HG03460 (cell line): Measurements from ENCODE around the gene PANX2.

Experiments used
- ATAC-seq: cut with Tn5 transposase; IDR thresholded peaks from one replicate; pipeline ENCODE4 v1.9.1; 2021; ENCODE audit not compliant: unreplicated experiment

Gene PANX2

DNA sequence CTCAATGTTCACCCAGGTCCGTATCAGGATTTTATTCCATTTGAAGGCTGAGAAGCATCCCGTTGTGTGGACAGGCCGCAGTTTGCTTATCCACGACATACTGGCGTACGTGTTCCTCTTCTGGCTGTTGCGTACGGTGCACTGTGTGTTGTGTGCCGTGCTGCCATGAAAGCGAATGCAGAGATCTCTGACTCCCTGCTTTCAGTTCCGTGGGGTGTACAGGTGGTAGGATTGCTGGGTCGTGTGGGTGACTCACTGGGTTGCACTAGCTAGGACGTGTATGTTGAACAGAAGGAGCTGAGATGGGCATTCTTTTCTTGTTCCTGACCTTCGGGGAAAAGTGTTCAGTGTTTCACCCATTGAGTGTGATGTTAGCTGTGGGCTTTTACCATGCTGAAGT lies 40.6 kb downstream of the PANX2 start:
- no peak for ATAC-seq

DNA sequence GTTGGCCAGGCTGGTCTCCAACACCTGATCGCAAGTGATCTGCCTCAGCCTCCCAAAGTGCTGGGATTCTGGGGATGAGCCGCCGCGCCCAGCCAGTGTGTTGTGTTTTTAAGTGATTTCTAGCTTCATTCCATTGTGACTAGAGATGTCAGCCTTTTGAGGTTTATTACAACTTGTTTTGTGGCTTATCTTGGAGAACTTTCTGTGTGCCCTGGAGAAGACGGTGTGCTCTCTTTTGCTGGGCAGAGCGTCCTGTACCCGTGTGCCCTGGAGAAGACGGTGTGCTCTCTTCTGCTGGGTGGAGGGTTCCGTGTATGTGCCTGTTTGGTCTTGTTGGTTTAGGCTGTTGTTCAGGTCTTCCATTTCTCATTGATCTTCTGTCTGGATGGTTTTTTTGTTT lies 42.7 kb downstream of the PANX2 start:
- ATAC-seq: no peak

DNA sequence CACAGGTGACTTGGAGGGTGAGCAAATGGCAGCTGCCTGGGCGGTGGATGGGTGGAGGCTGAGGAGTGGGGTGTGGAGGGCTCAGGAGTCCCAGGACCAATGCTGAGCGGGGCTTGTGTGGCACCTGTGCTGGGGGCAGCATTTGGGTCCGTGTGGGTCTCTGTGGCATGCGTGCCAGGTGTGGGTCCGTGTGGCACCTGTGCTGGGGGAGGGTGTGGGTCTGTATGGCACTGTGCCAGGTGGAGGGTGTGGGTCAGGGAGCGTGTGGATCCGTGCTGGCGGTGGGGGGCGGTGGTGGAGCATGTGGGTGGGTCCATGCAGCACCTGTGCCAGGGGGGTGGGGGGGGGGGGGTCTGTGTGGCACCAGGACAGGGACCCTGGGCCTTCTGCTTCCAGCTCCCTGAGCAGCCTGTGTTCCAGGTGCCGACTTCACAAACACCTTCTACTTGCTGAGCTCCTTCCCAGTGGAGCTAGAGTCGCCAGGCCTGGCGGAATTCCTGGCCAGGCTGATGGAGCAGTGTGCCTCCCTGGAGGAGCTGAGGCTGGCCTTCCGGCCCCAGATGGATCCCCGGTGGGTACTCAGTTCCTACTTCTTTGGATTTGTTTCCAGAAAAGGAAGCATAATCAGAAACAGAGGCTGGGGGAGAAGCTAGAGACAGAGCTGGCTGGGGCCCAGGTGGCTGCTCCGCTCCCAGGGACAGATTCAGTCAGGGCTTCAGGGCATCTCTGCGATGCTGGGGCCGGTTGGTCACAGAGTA lies 44.9 kb downstream of the PANX2 start:
- ATAC-seq: no peak

DNA sequence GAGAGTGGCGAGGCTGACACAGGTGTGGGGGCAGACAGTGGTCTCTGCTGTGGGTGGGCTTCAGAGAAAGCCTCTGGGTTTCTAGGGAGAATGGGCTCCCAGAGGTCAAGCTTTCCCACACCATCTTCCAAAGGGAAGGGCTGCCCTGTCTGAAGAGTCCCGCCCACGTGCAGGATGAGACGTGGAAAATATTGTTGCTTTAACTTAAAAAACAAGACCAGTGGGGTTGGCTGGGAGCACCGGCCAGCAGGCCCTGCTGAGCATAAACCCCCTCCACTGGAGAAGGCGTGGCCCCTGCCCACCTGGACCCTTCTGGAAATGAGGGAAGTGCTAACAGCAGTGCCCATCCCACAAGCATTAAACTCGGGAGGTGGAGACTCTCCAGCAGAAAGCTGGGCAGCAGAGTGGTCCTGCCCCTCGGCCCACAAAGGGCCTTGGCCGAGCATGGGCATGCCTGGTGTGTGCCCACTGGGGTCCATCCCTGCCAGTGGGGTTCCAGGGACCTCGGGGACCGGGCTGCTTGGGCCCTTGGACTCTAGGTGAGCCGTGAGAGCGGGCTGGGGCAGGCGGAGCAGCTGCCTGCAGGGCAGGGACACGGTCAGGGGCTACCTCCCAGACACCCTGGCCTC lies 45.6 kb downstream of the PANX2 start:
- no peak for ATAC-seq

DNA sequence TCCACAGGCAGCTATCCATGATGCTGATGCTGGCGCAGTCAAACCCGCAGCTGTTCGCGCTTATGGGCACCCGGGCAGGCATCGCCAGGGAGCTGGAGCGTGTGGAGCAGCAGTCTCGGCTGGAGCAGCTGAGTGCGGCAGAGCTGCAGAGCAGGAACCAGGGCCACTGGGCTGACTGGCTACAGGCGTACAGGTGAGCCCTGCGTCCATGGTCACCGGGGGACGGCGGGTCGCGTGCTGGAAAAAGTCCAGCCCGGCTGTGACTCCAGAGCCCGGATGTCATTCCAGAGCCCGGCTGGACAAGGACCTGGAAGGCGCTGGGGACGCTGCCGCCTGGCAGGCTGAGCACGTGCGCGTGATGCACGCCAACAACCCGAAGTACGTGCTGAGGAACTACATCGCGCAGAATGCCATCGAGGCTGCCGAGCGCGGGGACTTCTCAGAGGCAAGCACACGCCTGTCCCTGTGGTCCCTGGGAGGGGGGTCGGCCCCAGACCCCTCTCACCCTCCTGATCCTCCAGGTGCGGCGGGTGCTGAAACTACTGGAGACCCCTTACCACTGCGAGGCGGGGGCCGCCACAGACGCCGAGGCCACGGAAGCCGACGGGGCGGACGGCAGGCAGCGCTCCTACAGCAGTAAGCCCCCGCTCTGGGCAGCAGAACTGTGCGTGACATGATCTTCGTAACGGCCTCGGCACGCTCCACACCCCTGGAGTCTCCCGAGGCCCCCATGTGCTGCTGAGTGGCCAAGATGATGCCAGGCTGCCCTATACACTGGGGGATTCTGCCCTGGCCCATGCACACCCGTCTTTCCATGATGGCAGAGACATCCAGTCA lies 46.4 kb downstream of the PANX2 start:
- ATAC-seq: no peak

DNA sequence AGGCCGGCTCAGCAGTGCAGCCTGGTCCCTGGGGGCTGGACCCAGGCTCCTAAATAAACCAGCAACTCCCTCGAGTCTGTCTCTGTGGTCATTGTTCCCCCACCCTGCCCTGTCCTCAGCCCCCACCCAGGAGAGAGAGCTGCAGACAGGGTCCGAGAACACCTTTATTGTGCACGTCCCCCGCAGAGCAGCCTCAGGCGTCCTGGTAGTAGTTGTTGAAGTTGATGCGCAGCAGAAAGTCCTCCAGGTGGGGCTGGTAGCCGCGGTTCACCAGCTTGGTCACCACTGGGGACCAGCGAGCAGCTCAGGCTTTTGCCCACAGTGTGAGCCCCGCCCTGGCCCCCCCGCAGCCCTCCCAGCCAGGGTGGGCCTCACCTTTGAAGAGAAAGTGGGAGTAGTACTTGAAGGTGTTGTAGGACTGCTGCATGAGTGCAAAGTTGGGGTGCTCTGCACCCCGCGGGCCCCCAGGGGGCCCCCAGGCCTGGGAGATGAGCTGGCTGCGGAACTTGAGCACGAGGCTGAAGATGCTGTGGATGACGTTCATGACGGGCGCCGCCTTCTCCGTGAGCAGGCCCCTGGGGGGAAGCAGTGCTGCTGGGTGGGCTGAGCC lies 47.1 kb downstream of the PANX2 start:
- no peak for ATAC-seq

DNA sequence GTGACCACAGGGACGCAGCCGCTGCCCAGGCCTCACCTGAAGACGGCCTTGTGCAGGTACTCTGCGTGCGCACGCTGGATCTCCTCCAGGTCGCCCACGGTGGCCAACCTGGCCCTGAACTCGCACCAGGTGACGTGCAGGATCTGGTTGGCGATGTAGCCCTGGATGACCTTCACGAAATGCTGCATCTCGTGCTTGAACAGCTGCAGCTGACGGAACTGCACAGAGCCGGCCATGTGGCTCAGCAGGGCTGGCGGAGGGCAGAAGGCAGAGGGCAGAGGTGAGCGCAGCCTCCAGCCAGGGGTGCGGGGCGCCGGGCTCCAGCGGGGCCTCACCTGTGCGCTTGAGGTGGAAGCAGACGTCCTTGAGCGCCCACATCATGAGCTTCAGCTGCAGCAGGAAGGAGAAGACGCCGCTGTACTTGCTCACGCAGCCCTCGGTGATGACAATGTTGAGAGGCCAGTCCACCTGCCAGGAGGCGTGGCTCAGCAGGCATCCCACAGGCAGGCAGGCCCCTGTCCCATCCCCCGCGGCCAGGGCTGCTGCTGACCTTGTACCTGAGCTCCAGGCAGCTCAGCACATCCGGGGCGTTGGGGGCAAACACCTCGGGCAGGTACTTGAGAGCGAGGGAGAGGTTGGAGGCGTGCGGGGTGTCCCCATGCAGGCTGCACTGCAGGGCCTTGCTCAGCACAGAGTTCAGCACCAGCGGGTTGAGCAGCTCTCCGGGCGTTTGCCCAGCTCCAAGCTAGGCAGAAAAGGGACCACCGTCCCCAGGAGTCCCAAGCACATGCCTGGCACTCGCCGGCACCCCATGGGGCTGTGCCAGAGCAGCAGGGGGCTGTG lies 47.8 kb downstream of the PANX2 start:
- no peak for ATAC-seq

DNA sequence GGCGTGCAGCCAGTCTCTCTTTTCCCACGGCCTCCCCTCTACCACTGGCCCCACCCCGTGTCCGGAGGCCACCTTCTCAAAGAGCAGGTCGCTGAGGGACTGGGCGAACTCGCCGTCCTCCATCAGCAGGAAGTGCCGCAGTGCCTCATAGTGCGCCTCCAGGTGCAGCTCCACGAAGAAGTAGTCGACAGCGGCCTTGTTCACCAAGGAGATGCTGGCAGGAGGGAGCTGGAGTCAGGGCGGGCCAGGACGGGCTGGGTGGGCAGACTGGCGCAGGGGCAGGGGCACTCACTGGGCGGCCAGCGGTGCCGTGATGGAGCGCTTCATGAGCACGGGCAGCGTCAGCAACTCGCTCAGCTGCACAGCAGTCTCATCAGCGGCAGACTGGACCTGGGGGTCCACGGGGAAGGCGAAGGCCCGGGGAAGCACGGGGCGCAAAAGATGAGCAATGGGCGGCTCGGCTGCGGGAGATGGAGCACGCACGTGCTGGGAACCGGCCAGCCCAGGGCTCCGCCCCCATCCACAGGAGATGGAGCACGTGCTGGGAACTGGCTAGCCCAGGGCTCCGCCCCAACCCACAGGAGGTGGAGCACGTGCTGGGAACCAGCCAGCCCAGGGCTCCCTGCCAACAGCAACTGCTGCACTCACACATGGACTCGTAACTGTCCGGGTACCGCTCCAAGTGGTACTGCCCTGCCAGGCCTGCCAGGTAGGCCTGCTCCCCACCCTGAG lies 48.6 kb downstream of the PANX2 start:
- ATAC-seq: no peak

DNA sequence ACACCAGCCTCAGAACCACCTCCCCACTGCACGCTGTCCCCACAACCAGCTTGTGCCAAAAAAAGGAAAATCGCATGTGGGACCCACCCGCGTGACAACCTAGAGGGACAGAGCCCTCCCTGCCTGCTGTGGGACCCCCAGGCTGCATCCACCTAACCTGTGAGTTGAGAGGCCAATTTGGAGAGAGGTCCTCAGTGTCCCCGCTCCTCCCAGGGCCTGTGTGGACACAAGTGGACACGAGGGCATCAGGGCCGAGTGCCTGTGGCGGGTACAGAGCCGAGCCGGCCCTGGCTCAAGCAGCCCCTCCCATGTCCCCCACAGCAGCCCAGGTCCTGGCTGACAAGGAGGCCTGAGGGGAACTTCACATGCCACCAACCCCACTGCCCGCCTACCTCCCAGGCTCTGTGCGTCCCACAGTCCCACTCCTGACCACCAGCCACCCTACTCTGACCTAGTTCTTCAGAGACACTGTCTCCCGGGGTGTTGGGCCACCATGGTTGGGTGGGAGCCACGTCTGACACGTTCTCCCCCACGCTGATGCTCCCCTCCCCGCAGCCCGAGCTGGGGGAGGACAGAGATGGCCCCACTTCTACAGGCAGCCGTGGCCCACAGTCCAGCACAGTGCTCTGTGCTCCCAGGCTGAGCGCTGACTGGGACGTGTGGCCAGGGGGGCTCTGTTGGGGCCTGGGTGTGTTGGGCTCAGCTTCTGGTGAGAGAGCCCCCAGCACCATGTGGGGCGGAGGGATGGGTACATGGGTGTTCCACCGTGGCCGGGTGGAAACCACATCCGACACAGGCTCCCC lies 49.5 kb downstream of the PANX2 start:
- no peak for ATAC-seq

DNA sequence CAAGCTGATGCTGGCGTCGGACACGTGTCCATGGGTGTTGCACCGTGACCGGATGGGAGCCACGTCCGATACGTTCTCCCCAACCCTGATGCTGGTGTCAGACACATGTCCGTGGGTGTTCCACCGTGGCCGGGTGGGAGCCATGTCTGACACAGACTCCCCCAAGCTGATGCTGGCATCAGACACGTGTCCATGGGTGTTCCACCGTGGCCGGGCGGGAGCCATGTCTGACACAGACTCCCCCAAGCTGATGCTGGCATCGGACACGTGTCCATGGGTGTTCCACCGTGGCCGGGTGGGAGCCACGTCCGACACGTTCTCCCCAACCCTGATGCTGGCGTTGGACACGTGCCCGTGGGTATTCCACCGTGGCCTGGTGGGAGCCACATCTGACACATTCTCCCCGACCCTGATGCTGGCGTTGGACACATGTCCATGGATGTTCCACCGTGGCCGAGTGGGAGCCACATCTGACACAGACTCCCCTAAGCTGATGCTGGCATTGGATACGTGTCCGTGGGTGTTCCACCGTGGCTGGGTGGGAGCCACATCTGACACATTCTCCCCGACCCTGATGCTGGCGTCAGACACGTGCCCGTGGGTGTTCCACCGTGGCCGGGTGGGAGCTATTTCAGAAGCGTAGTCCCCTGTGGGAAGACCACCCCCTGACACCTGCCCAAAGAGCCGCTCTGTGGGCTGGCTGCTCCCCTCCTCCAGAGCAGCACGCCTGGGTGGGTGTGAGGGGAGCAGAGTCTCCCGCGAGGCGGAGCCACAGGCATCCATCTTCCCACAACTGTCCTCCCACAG lies 50.3 kb downstream of the PANX2 start:
- no peak for ATAC-seq

DNA sequence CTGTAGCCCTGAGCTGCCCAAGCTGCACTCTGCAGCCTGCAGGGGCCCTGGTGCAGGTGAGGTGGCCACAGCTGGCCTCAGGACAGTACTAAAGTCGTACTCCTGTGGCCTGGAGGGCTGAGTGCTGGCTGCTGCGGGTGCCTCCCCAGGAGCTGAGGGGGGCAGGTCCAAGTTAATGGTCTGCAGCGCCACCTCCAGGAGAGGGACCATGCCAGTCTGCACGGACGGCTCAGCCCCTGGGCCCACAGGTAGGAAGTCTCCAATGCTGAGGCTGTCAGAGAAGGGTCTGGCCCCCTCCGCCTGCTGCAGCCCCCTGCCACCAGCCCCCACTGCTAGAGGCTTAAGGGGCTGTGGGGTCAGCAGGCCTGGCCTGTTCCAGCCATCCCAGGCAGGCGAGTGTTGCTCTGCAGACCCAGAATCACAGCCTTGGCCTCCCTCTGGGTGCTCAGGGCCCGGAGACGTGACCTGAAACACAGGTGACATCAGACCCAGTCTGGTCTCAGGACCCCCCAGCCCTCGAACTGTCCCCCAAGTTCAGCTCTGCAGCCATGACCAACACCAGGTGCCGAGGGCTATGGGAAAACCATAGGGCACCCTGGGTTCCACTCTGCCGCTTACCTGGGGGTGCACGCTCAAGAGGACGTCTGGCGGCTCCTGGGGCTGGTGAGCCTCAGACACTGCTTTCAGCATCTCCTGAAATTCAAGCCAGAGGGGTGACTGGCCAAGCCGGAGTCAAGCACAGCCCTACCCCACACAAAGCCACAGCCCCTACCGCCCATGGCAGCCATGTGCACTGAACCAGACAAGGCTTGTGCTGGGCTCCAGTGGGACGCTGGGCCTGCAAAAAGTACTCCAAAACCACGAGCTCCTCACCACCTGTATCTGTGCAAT lies 51.1 kb downstream of the PANX2 start:
- no peak for ATAC-seq

DNA sequence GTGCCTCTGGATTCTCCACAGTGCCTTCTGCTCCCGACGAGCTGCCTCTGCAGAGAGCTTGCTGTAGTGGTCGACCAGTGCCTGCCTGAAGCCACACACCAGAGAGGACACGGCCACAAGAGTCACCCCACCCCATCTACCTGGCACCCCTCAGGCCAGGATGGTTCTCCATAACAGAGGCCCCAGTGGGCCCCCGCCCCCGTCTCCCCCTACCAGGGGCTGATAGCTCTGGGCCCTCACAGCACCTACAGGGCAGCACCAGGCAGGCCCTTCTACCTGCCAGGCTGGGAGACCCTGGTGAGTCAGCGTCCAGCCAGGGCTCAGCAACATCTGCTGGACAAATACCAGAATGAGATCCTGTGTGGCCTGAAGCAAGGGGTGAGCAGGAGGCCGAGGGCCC lies 52.0 kb downstream of the PANX2 start:
- ATAC-seq: no peak

DNA sequence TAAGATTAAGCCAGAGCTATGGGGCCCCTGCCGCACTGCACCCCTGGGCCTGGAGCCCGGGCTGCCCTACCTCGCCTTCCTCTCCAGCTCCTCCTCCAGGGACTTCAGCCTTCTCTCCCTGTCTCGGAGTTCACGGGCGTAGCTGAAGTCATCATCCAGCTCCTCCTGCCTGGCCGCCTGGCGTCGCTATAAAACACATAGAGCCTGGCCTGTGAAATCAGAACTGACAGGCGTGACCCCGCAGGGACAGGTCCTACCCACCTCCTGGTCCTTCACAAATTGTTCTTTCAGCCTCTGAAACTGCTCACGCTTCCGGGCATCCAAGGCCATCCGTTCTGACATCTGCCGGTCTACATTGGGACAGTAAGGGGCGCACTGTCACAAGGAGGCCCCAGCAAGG lies 53.5 kb downstream of the PANX2 start:
- no peak for ATAC-seq

DNA sequence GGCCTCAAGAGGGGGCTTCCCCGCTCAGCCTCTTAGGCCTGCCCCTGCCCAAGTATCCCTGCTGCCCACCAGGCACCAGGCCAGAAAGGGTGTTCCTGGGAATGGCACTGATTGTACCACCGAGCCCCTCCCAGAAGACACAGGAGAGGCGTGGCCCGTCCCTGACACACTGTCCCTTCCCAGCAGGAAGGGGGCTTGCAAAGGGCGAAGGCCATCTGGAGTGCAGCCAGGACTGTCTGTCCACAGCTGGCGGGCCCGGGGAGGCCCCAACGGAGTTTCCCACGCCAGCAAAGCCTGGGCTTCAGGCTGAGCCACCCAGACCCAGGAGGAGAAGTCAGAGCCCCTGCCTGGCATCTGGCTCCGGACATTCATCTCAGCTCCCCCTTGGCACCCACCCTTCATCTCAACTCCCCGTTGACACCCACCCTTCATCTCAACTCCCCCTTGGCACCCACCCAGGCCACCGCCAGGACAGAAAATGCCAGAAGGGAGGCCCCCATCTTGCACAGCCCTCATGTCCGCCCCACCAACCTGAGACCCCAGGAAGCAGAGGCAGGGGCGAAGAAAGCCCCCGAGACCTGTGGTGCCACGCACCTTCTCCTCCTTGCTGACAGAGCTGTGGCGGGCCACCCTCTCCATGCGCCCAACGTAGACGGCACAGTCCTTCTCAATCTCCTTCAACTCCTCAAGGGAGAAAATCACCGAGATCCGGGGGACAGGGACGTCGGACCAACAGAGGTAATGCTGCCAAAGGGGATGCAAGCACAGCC lies 54.9 kb downstream of the PANX2 start:
- no peak for ATAC-seq

DNA sequence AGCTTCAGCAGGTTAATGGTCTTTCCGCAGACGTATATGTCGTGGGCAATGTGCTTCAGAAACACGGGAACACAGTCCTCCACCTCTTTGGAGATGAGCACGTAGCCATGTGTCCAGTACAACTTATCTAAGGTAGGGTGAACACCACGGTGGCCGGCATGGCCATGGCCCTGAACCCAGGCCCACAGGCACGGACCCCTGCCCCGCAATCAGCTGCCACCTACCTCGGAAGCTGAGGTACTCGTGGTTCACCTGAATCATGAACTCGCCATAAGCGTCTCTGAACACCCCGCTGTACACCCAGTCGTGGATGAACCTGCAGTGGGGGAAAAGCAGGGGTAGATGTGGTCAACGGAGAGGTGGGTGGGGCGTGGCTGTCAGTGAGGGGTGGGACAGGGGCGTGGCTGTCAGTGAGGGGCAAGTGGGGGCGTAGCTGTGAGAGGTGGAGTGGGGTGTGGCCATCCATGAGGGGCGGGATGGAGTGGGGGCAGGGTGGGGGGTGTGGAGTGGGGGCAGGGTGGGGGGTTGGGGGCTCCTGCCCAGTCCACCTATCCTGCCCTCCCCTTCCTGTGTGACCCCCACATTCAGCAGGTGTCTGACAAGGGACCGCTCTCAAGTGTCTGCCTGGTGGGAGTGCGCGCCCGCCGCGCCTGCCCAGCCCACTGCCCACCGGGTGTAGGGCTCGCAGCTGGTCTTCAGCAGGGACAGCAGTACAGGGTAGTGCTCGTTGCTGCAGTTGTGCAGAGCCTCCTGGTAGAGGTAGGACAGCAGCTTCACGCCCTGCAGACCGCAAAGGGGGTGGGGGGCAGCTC lies 55.7 kb downstream of the PANX2 start:
- ATAC-seq: no peak

DNA sequence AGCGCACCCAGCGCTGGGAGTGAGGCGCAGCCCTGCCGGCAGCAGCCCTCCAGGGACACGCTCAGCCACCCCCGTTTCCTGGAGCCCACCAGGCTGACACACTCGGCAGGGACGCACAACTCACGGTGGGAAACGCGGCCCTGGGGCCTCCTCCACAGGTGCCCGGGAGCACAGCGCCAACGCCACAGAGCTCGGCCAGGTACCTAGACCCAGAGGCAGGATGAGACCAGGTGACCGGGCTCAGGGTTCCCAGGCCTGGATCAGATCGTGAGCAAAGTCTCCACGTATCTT lies 56.3 kb downstream of the PANX2 start:
- ATAC-seq: no peak
